NK-92 (cell line): Measurements from ENCODE around the gene MRPL2.
"Not testable (repeated sequence)": the region's sequence is repeated elsewhere in the genome, so short reads cannot be mapped to it uniquely, and the experiment has no call there.

ENCODE experiments used
- DNase-seq: peaks from one replicate; lab custom pipeline; 2025; ENCODE audit not compliant: unreplicated experiment; lab: John Stamatoyannopoulos, UW

The MRPL2 gene

DNA sequence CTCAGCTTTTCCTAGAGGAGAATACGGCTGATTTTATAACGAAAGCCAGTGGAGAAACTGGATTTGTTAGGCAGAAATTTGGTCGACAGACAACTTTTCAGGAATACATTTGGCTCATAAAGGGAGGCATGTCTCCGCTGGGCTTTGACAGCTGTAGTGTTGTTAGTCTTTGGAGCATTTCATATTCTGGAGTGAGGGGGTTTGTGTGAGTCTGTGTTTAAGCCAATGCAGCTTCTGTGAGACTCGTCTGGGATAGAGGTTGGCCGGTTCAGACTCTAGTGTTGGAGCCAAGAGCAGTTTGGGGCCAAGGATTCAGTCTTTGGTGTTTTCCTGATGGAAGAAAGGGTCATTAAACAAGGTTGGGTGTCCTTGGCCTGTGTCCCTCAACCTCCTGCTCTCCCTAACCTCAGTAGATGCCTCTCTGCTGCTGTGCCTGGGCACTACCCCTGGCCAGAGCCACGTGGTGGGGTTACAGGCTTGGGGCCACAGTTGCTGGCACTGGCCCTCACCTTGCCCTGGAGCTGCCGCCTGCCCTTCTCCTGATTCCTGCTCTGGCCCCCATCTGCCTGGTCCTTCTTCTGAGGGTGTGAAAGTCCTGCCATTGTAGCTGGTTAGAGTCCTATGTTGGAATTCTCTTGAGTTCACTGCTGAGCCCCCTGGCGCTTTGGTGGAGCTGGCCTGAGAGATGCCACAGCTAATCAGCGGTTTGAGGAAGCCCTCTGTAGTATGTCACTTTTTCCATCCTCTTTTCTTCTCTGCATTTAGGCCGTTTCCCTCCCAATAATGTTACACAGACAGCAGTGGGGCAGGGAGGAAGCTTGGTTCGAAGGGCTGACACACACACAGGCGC, 23.8 kb upstream of the MRPL2 start:
- no peak for DNase-seq

- not testable (repeated sequence) for DNase-seq
These were observed 22.7 kb upstream of the MRPL2 start for GRCh38 chr6:43081922-43082321.

GRCh38 chr6:43081043-43081442, 21.8 kb upstream of the MRPL2 start:
- no peak for DNase-seq

GRCh38 chr6:43078691-43079090, 19.5 kb upstream of the MRPL2 start:
- no peak for DNase-seq

DNA sequence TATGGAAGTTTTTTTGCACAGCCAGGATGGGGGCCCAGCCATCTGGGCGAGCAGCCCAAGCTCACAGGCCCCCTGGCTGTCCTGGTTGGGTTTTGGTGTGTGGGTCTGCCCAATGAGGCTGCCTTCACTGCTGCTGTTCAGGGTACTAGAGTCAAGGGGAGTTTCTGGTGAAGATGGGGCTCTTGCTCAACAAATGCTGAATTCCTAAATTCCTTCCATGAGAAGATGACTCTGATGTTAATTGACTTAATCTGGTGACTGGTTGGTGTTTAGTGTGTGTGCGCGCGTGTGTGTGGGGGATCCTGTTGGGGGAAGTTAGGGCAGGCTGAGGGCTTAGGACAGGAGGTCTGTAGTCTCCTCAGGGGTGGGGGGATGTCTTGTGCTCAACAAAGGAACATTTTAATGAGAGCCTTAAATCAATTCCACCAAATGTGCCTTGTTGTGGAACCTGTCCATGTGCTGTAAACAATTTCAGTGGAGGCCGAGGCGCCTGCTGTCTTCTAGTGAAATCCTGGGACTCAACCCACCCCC, 18.8 kb upstream of the MRPL2 start:
- no peak for DNase-seq

- no peak for DNase-seq
These were observed 18.1 kb upstream of the MRPL2 start for GRCh38 chr6:43077333-43077809.

- DNase-seq = no peak
These were observed 17.5 kb upstream of the MRPL2 start for GRCh38 chr6:43076464-43077332.

DNA sequence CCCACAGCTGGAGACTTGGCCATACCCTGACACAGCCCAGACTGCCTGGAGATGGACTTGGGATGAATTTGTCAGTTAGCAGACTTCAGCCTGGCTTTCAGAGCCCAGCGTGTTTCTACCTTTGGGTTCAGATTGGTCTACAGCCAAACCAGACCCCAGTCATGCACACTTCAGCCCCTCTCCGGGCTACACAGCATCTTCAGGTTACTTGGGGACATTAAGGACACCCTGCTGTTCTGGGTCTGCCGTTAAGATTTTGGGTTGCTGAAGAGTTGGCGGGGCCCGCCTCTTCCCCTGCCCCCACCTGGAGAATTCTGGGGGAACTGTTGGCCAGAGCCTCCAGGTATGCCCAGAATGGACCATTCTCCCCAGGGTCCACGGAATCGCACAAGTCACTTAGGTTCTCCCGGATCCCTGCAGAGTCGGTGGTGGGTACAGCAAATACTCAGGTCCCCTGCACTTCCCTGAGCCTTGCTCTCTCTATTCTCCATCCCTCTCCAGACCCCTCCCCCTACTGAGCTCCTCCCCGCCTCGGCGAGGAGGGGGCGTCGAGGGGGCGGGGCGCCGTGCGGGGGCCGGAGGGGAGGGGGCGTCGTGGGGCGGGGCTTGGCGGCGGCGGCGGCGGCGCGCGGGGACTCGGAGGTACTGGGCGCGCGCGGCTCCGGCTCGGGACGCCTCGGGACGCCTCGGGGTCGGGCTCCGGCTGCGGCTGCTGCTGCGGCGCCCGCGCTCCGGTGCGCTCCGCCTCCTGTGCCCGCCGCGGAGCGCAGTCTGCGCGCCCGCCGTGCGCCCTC, 16.6 kb upstream of the MRPL2 start, which contains the start of gene PTK7:
Gene PTK7, plus strand, starts transcription at position 645 of the 794 bp plus-strand sequence. CDS start 175 bp downstream, outside the sequence.
- DNase-seq = no peak

DNA sequence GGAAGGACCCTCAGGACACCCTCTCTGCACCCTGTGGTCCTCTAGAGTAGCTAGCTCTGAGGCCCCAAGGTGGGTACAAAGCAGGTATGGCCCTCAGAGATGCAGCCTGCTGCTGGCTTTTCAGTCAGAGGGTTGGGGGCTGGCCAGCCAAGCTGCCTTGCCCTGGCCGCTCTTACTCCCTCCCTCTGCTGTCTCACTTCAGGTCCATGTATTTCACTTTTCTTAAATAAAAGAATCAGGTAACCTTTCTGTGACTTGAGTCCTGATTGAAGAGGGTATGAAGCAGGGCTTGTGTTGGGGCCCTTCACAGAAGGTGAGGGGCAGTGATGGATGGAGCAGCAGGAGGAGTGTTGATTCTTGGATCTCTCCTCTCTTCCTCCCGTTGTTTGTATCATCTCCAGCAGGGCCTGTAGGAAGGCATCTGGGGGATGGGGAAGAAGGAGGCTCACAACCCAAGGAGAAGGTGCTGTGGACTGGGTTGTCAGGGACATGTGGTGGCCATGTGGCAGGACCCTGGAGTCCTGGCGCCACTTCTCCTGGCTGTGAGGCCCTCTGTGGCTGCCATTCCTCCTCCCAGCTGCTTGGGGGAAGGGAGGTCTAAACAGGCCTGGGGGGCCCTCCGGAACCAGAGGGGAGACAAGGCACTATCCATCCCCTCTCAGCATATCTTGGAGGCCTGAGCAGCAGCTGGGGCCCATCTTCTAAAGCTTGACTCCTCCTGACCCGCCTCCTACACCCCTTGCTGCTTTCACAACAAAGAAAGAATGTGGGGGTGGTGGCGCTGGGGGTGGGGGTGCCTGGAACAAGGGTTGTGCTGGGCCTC, 15.8 kb upstream of the MRPL2 start:
- DNase-seq = no peak

DNA sequence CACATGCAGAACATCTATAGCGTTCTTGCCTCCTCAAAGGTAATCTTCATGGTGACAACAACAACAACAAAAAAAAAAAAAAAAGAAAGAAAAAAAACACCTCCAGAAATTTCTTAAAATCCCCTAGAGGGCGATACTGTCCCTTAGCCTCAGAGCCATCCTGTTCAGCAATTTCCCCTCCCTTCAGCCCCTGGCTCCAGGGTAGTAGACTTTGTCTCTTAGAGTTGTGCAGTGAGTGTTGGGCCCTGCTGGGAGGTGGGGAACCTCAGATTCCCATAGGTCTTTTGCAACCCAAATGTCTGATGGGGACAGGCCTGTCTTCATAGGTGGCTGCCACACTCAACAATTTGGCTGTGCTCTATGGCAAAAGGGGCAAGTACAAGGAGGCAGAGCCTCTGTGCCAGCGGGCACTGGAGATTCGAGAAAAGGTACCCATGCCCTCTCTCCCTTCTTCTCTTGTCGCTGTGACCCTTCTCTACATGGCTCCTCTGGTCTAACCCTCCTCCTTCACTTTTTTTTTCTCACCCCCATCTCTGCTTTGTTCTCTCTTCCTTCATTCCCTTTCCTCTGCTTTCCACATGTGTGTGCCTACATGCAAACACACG, 10.9 kb upstream of the MRPL2 start:
- DNase-seq = no peak

DNA sequence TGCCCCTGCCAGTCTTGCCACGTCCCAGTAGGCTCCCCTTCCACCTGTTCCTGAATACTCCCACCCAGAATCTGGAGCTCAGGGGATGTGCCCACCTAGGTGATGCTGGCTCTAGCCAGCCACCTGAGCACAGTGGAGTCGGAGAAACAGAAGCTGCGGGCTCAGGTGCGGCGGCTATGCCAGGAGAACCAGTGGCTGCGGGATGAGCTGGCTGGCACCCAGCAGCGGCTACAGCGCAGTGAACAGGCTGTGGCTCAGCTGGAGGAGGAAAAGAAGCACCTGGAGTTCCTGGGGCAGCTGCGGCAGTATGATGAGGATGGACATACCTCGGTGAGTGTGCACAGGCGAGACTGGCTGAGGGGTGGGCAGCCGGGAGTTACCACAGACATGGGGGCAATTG, 3.6 kb upstream of the MRPL2 start:
- DNase-seq = no peak

DNA sequence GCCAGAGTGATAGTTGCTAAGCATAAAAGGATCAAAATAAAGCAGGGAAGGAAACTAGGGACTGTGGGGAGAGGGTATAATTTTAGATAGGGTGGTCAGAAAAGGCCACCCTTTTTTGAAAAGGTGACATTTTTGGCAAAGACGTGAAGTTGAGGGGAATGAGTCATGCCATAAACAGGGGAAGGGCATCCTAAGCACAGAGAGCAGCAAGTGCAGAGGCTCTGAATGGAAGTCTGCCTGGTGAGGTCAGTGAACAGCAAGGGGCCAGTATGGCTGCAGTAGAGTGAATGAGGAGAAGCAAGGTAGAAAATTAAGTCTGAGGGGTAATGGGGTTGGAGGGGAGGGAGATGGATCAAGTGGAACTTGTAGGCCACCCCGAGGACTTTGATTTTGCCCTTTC, 2.6 kb upstream of the MRPL2 start:
- no peak for DNase-seq

- DNase-seq = no peak
These were observed 1.8 kb upstream of the MRPL2 start for GRCh38 chr6:43060755-43061633.

GRCh38 chr6:43060034-43060754, 960 bp upstream of the MRPL2 start:
- no peak for DNase-seq

DNA sequence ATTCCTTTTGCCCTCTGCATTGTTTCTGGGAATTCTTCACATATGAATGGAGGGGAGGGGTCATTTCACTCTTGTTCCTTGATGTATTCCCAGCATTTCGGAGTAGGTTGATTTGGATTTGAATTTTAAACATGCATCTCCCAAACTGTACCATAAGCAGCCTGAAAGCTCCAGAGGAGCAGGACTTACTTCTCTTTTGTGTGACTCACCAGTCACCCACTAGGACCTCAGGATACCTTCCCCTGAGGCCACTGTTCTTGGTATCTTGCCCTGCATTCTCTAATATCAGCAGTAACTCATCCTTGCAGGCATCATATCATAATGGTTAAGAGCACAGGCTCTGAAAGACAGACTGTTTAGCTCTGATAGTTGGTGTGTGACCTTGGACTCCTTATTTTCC, 703 bp downstream of the MRPL2 start:
- DNase-seq = no peak

GRCh38 chr6:43055966-43056365, 3.3 kb downstream of the MRPL2 start:
- no peak for DNase-seq

DNA sequence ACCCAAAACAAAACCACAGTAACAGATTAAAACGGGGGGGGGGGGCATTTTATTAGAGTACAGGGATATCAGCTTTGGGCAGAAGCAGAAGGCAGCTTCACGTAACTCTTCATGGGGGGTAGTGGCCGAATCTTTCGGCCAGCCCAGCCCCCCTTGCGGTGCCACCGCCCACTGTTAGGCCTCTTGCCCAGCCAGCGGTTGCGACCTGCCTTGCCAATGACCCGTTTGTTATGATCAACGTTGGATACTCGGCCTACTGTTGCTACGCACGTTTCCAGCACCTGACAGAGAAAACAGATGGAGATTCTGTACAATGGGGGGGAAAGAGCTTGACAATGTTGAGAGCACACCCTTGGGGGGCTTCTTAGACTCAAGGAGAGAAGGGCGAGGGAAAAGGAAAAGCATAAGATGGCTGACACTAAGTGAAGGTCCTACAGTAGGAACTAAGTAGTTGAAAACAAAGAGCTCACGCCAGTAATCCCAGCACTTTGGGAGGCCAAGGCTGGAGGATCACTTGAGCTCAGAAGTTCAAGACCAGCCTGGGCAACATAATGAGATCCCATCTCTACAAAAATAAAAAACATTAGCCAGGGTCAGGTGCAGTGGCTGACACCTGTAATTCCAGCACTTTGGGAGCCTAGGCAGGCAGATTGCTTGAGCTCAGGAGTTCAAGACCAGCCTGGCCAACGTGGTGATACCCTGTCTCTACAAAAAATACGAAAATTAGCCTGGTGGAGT, 4.9 kb downstream of the MRPL2 start:
- no peak for DNase-seq
